Left ventricle myocardium inferior (tissue), 1 donor: ENCODE measurements around the gene TBC1D16. TPM values are rescaled to one million over a fixed set of nuclear protein-coding genes. Genes with fewer than 3 reads are reported as not detected.

Source experiments
- DNase-seq: peaks from one replicate; pipeline ENCODE4 v3.0.0-alpha.2; 2020
- H3K27ac ChIP-seq: fragments of 200-600 bp; replicated peaks from 2 replicates; pipeline ENCODE4 v1.8.0; 2021
- H3K27me3 ChIP-seq: fragments of 200-600 bp; 2 replicates; pipeline ENCODE4 v1.8.0; 2021; ENCODE audit warnings: low read depth
- H3K36me3 ChIP-seq: fragments of 200-600 bp; 2 replicates; pipeline ENCODE4 v1.8.0; 2021
- H3K4me1 ChIP-seq: fragments of 200-600 bp; 2 replicates; pipeline ENCODE4 v1.8.0; 2021
- H3K4me3 ChIP-seq: fragments of 200-600 bp; 2 replicates; pipeline ENCODE4 v1.8.0; 2021; ENCODE audit warnings: mild to moderate bottlenecking, moderate library complexity
- H3K9me3 ChIP-seq: fragments of 200-600 bp; replicated peaks from 2 replicates; pipeline ENCODE4 v1.8.0; 2021
- intact Hi-C: fragments of 100-400 bp; cut with micrococcal nuclease; formaldehyde crosslinking; loops from one replicate; pipeline ENCODE4 v1.11.0; 2022
- total RNA-seq: library from RNA; stranded (reverse); fragmentation: NEBNext Ultra II Directional; extraction: Animal tissue kit (Norgen Biotek cat#: 25700); gene quantifications from one replicate; pipeline ENCODE4 v1.2.1, GENCODE V29; 2021
- TF ChIP-seq, protein P1 (sequence below): fragments of 200-600 bp; IDR thresholded peaks from 2 replicates; pipeline ENCODE4 v1.8.0; 2021; ENCODE audit warnings: antibody characterized with exemption, mild to moderate bottlenecking, borderline replicate concordance
- donor health status: DM: no; HTN: yes; CAD: no; lungs with severe emphysema.

The TBC1D16 gene
- total RNA-seq, 1 donor from 2014 or later, result 15.9 TPM

DNA sequence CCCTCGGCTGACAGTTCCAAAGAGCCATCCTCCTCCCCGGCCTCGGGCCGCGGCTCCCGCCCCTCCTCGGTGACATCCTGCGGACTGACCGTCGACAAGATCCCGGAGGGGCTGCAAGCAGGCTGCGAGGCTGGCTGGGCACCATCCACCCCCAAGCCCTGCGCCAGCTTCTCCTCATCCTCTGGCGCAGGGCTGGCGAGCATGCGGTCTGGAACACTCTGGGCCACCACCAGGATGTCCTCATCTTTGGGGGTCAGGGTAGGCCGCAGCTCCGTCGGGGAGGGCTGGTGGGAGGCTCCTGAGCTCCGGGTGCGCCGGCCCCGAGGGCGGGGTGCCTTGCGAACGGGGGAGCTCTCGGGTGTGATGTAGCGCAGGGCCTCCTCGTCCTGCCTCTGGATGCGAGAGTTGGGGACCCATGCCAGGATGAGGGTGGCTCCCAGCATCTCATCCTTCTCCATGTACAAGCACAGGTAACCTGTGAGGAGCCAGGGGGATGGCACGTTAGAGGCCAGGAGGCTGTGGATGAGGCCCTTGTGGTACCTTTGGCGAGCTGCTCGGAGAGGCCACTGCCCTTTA, 25.3 kb downstream of the TBC1D16 start:
- TF ChIP-seq, protein P1, sequence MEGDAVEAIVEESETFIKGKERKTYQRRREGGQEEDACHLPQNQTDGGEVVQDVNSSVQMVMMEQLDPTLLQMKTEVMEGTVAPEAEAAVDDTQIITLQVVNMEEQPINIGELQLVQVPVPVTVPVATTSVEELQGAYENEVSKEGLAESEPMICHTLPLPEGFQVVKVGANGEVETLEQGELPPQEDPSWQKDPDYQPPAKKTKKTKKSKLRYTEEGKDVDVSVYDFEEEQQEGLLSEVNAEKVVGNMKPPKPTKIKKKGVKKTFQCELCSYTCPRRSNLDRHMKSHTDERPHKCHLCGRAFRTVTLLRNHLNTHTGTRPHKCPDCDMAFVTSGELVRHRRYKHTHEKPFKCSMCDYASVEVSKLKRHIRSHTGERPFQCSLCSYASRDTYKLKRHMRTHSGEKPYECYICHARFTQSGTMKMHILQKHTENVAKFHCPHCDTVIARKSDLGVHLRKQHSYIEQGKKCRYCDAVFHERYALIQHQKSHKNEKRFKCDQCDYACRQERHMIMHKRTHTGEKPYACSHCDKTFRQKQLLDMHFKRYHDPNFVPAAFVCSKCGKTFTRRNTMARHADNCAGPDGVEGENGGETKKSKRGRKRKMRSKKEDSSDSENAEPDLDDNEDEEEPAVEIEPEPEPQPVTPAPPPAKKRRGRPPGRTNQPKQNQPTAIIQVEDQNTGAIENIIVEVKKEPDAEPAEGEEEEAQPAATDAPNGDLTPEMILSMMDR, result no peak
- DNase-seq, result no peak
- intact Hi-C loops, result no loop called here
- Histone ChIP-seq H3K27me3 (no peaks in the 10 kb centered on the region), H3K27ac (no peak overlapping the region), H3K4me3 (no peak overlapping the region), H3K4me1 (peaks cover 23% of the 10 kb centered on the region), H3K36me3 (peaks cover 22% of the 10 kb centered on the region), H3K9me3 (peaks cover 7% of the 10 kb centered on the region)

GRCh38 chr17:80009391-80010282, 26.0 kb downstream of the TBC1D16 start:
- Histone ChIP-seq H3K9me3 (peaks cover 5% of the 10 kb centered on the region), H3K36me3 (peaks cover 22% of the 10 kb centered on the region), H3K4me1 (peaks cover 24% of the 10 kb centered on the region), H3K27me3 (no peaks in the 10 kb centered on the region), H3K27ac (no peak overlapping the region), H3K4me3 (no peak overlapping the region)
- TF ChIP-seq, protein P1, result no peak
- no peak for DNase-seq
- intact Hi-C loops, result no loop called here

- no peak overlapping the region for H3K4me3 ChIP-seq
- H3K4me1 ChIP-seq, result peaks cover 24% of the 10 kb centered on the region
- H3K9me3 ChIP-seq, result no peaks in the 10 kb centered on the region
- H3K27ac ChIP-seq, result no peak overlapping the region
- H3K27me3 ChIP-seq, result no peaks in the 10 kb centered on the region
- peaks cover 22% of the 10 kb centered on the region for H3K36me3 ChIP-seq
- TF ChIP-seq, protein P1, result no peak
- intact Hi-C loops, result no loop called here
- DNase-seq, result no peak
These were observed 26.8 kb downstream of the TBC1D16 start for GRCh38 chr17:80008848-80009247.

- H3K36me3 ChIP-seq, result peaks cover 19% of the 10 kb centered on the region
- intact Hi-C loops, result no loop called here
- DNase-seq, result peak; percentile 78
These were observed 27.3 kb downstream of the TBC1D16 start for GRCh38 chr17:80008383-80008840.

DNA sequence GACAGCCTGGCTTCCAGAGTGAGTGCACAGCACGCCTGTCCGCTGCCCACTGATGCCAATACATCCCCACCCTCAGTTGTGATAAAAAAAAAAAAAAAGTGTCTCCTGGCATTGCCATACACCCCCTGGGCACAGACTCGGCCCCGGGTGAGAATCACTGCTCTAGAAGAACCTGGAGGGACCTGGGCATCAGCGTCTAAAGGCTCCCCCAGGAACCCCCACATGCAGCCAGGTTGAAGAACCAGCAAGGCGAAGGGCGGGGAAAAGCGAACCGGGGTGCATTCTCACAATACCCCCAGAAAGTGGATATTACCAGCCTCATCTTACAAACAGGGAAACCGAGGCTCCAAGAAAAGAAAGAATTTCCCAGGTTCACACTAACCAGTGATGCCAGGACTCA, 27.7 kb downstream of the TBC1D16 start:
- H3K27ac ChIP-seq, result no peak overlapping the region
- H3K27me3 ChIP-seq, result no peaks in the 10 kb centered on the region
- TF ChIP-seq, protein P1, result no peak
- H3K9me3 ChIP-seq, result no peaks in the 10 kb centered on the region
- intact Hi-C loops, result no loop called here
- H3K4me3 ChIP-seq, result no peak overlapping the region
- H3K36me3 ChIP-seq, result peaks cover 14% of the 10 kb centered on the region
- H3K4me1 ChIP-seq, result peaks cover 24% of the 10 kb centered on the region
- DNase-seq, result no peak

More at GRCh38 chr17:80008383-80008840, 27.3 kb downstream of the TBC1D16 start:
- no peaks in the 10 kb centered on the region for H3K27me3 ChIP-seq
- TF ChIP-seq, protein P1, result peak; percentile 96
- H3K27ac ChIP-seq, result no peak overlapping the region
- H3K4me3 ChIP-seq, result no peak overlapping the region
- H3K4me1 ChIP-seq, result peaks cover 24% of the 10 kb centered on the region
- H3K9me3 ChIP-seq, result no peaks in the 10 kb centered on the region
